GM18502 (cell line): ENCODE data around the gene KRTAP12-1.
"Not testable (repeated sequence)": the region's sequence is repeated elsewhere in the genome, so short reads cannot be mapped to it uniquely, and the experiment has no call there.

Source experiments
- ATAC-seq: cut with Tn5 transposase; IDR thresholded peaks from one replicate; pipeline ENCODE4 v1.9.1; 2021; ENCODE audit warnings: mild to moderate bottlenecking; ENCODE audit not compliant: unreplicated experiment, poor library complexity

KRTAP12-1 gene

DNA sequence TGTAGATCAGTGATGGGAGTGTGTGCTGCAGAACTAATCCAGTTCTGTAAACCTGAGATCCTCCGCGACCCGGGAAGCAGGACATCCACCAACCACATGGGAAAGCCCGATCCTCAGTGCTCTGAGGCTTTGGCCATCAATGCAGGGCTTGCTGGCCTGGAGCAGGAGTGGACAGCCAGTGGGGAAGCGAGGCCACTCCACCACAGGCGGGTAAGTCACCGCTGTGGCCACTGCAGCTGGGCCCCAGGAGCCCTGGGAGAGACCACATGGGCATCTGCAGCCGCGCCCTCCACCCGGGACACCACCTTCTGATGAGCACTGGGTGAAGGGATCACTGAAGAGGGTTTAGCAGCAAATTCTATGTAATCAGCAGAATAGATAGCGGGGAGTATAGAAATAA lies 811 bp downstream of the KRTAP12-1 start:
- no peak for ATAC-seq

DNA sequence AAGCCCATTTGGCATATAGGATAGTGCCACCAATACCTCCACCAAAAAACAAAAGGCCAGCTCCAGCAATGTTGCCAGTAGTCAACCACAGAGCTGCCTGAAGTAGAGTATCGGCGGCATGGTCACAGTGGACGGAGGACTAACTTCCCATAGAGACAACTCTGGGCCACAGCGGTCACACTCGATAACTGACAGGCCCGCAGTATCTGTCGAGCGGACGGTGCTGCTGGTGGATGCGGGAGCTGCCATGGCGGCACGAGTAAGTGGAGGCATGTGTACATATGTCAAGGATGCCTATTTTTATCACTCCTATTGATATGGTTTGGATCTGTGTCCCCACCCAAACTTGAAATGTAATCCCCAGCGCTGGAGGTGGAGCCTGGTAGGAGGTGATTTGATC lies 4.1 kb downstream of the KRTAP12-1 start:
- no peak for ATAC-seq

DNA sequence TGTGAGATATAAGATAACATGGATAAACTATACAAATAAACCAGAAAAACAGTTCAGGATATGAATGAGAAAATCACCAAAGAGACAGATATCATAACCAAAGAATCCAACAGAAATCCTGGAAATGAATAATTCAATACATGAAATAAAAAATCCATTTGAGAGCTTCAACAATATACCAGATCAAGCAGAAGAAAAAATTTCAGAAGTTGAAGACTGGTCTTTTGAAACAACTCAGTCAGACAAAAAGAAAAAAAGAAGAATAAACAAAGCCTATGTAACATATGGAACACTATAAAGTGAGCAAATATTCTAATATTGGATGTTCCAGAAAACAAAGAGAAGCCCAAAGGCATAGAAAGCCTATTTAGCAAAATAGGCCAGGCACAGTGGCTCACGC lies 10.1 kb downstream of the KRTAP12-1 start:
- no peak for ATAC-seq

DNA sequence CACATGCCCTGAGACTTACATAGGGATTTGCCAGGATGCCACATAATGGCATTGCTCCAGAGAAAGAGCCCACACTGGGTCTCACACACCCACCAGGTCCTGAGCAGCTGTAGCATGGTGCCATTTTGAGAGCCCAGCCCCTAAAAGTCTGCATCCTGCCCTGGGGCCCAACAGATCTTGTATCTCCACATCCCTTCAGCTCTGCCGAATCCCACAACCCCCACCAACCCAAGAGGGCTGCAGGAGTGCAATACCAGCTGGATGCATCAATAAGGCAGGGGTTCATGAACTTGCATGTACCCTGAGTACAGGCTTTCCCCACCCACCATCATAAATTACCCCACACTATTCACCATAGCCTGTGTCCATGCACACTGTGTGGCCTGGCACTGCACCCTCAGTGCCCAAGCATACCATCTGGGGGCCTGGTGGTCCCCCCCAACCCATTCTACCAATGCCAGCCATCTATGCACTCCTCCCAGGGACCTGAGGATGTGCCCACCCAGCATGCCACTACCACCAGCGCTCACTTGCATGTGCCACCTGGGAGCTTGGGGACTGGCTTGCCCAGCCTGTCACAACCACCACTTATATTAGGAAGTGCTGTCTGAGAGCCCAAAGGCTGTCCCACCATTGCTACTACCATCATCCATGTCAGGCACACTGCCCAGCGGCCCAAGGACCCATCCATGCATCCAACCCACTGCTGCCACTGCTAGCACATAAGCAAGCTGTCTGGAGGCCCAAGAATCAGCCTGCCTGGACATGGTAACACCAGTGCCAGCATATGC lies 11.1 kb downstream of the KRTAP12-1 start:
- no peak for ATAC-seq

DNA sequence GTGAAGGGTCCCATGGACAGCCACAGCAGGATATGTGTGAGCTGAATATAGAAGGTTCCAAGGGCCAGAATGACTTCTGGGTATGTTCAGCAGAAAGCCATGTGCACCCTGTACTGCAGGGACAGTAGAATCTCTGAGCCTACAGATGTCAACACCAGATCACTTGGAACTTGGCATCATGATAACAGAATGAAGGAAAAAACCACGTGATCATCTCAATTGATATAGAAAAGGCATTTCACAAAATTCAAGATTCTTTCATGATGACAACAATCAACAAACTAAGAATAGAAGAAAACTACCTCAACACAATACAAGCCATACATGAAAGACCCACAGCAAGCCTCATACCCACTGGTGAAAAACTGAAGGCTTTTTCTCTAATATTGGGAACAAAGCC lies 14.4 kb downstream of the KRTAP12-1 start:
- no peak for ATAC-seq

DNA sequence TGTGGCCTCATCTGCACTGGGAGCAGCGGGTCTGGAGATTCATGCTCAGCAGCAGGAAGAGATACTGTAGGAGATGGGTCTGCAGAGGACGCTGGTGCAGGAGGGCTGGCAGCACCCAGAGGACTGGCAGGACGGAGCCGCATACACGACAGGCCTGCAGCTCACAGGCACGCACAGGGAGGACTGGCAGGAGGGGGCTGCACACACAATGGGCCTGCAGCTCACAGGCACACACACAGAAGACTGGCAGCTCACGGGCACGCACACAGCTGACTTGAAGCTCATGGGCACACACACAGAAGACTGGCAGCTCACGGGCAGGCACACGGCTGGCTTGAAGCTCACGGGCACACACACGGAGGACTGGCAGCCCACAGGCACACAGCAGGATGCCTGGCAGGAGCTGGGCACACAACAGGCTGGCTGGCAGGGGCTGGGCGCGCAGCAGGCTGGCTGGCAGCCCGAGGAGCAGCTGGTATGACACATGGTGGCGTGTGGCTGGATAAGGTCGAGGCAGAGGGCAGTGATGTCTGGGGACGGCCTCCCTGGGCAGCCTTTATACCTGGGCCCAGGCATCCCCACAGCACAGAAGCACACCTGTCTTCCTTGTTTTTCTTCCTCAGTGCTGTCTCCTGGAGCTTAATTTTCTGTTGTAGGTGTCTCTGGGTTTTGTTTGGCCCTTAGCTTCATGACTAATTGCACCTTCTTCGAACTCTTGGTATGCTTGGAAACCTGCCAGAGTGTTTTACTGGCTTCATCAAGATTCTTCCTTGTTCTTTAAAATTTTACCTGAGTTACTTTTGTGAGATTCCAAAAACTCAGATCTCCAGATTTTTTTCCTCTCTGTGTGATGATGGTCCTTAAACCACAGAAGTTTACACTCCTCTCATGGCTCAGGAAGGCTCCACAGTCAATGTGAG lies 15.3 kb downstream of the KRTAP12-1 start, which contains the start of gene KRTAP12-2:
TSS of gene KRTAP12-2 (minus strand) at position 527 of the 920 bp plus-strand sequence. CDS start at position 486, 41 bp downstream.
- ATAC-seq: no peak

DNA sequence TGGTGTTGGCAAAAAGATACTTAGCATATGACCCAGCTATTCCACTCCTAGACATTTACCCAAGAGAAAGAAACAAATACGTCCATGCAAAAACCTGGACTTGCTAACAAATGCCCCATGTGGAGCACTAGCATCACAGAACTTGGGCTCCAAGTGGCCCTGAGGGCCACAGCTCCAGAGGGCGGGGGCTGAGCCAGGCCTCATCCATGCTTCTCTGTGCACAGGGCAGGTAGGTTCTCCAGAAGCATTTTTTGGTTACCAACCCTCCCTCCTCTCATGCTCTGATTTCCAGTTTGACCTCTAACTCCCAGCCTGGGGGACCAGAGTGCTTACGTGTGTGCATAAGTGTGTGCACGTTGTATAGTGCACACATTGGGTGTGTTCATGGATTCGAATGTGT lies 17.3 kb downstream of the KRTAP12-1 start:
- no peak for ATAC-seq

DNA sequence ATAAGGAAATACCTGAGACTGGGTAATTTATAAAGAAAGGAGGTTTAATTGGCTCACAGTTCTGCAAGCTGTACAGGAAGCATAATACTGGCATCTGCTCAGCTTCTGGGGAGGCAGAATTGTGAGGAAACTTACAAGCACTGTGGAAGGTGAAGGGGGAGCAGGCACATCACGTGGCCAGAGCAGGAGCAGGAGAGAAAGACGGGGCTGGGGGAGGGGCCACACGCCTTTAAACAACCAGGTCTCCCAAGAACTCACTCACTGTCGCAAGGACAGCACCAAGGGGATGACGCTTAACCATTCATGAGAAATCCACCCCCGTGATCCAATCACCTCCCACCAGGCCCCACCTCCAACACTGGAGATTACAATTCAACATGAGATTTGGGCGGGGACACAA lies 20.4 kb downstream of the KRTAP12-1 start:
- not testable (repeated sequence) for ATAC-seq

DNA sequence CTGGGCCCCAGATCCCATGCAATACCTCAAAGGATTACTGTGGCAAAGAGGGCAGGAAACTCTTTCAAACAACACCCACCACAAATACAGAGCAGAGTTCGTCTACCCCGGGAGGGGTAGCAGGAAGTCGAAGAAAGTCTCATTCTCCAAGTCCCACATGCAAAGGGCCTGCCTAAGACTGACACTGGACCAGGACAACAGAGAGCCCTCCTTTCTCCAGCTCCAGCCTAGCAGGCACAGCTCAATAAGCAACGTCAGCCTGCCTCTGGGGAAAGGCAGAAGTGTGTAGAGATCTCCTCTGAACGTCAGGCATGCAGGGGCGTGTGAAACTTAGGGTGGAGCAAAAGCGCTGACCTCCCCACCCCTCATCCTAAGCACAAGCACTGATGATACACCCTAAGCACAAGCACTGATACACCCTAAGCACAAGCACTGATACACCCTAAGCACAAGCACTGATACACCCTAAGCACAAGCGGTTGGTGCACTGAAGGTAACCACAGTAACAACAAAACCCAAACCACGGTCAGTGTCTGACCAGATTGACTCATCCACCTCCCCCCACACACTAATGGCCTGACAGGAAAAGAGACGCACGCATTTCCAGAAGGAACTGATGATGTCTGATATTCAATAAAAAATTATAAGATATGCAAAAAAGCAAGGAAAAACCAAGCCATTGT lies 22.9 kb downstream of the KRTAP12-1 start:
- ATAC-seq: no peak

DNA sequence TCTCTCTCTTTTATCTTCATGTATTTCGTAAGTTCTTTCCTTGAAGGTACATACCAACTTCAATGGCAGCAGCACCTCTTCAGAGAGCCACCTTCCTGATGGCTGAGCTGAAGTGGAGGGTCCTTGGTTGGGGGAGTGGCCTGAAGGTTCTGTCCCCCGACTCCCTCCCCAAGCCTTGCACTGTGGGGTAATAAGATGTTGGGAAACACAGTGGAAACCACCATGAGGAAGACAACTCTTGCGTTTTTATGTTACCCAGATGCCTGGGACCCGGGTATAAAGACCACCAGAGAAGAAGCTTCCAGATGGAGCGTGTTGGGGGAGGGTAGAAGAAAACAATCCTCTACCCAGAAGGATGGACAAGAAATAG lies 23.4 kb downstream of the KRTAP12-1 start:
- ATAC-seq: no peak

DNA sequence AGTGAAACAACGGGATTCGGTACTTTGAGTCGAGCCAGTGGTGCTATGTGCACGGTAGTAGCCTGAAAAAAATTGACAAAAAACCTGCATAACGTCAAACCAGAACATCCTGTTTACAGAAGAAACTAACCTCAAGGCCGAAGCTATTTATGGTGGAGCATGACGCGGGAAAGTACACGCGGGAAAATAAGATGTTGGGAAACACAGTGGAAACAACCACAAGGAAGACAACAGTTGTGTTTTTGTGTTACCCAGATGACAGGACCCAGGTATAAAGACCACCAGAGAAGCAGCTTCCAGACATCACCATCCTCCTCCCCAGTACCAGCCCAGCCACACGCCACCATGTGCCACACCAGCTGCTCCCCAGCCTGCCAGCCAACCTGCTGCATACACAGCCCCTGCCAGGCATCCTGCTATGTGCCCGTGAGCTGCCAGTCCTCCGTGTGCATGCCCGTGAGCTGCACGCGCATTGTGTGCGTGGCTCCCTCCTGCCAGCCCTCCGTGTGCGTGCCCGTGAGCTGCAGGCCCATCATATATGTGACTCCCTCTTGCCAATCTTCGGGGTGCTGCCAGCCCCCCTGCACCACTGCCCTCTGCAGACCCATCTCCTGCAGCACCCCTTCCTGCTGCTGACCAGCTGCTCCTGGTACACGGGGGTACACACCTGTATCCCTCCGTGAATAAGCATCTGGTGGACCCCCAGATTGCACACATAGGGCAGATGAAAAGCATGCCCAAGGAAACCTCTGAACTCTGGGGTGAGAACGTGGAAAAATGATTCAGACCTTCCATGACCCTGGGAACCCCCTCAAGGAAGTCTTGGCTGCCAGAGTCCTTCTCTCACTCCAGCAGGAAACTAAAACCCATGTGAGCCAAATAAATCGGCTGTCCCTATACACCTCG lies 24.1 kb downstream of the KRTAP12-1 start, which contains the start of gene KRTAP12-3:
TSS of gene KRTAP12-3 (plus strand) at position 298 of the 906 bp plus-strand sequence. CDS start at position 346, 48 bp downstream.
- no peak for ATAC-seq

DNA sequence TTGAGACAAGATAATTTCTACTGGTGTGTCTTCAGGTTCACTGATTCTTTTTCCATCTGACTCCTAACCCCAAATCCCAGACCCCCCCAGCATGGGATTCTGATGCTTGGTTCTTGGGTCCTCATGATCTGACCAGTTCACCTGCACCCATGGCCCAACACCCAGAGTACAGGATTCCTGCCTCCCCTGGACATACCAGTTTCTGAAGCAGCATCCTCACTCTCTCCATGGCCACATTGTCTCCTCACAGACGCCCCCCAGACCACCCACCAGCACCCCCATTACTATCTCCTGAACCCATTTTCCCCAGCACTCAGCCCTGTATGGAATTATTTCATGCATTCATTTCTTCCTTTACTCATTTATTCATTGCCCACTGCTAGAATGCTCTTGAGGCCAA lies 25.1 kb downstream of the KRTAP12-1 start:
- no peak for ATAC-seq

DNA sequence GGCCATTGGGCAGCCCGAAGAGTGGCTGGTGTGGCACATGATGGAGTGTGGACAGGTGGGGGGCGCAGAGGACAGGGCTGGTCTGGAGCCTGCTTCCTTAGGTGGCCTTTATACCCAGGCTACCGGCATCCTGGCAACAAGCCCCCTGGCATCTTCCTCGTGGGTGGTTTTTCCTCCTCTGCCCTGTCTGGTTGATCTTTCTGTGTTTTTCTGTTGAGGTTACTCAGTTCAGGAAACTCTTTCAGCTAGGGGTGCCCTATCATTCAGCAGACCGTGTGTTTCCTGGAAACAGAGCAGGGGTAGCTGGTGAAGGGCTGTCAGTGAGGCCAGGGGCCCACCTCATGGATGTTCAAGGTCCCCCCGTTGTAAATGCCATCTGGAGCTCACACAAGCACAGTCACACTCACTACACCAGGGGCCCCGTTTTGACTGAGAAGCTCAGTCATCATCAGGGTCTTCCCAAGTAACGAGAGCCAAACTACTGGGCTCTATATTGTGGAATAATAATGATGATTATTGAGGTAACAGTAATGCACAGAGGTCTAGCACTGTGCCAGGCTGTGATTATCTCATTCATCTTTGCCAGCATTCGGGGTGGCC lies 27.3 kb downstream of the KRTAP12-1 start, which contains the start of gene KRTAP12-4:
TSS of gene KRTAP12-4 (minus strand) at position 84 of the 600 bp plus-strand sequence. CDS start at position 39, 45 bp downstream.
- no peak for ATAC-seq

DNA sequence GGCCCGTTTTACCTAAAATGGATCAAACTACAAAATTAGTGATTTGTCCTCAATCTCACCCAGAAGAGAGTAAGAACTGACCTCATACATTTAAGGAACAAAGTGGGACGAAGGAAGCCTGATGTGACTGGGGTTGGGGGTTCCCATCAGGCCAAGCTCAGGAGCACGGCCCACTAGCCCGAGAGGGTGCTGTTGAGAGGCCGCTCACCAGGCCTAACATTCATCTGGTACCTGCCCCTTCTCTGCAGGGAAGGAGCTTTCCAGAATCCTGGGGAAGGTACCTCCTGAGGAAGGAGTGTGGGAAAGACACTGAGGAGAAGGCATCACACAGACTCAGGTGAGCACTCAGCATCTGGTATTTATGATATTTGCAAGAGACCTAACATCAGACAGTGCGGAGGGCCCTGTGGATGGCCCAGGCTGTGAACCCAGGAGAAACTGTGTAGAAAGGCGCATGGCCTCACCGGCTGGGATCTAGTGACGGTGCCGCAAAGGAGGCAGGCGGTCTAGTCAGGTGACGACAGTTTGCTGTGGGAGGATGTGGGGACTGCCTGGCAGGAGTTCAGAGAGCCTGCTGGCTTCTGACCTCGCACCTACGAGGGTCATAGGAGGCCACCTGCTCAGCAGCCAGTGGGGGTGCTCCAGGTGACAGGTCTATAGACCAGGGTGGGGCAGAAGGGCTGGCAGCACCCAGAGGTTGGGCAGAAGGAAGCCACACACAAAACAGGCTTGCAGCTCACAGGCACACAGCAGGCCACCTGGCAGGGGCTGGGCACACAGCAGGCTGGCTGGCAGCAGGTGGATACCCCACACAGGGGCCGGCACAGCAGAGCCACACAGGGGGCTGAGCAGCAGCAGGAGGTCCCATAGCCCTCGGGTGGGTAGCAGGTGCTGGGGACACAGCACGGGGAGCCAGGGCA lies 28.0 kb downstream of the KRTAP12-1 start:
- ATAC-seq: no peak

DNA sequence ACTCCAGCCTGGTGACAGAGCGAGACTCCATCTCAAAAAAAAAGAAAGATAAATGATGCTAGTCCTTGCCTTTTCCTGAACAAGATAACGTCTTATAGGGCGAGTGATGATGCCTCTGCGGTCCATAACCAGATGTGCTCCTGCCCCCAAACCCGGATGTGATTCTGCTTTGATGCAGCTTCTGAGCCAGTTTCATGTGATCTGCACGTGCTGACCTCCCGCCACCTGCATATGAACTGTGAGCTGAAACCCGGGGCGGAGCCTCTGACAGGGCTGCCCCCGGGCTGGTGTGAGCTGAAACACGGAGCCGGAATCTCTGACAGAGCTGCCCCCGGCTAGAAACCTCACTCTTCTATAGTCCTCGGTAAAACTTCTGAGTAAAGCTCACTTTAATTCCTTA lies 28.8 kb downstream of the KRTAP12-1 start:
- no peak for ATAC-seq

DNA sequence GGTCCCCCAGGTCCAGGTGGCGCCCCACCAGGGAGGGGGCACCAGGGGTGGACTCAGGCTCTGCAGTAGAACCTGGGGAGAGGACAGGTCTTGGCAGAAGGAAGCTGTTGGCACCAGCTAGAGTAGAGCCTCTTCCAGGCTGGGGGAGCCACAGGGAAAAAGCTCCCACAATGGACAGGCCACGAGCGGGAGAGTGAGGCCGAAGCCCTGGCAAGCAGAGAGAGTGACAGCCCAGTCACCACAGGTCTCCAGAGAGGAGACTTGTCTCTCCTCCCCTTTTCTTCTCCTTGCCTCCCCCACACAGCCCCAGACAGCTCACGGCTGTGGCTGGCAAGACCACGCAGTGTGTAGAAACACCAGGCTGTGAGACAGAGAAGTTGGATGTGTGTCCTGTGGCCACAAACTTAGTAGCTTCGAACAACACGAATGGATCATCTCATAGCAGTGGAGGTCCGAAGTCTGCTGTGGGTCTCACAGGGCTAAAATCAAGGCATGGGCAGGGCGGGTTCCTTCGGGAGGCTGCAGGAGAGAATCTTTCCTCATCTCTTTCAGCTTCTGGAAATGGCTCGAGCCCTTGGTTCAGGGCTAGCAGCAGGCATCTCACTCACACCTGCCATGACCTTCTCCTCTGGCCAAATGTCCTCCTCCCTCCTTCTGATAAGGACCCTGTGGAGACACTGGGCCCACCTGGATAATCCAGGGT lies 30.8 kb downstream of the KRTAP12-1 start:
- ATAC-seq: no peak

DNA sequence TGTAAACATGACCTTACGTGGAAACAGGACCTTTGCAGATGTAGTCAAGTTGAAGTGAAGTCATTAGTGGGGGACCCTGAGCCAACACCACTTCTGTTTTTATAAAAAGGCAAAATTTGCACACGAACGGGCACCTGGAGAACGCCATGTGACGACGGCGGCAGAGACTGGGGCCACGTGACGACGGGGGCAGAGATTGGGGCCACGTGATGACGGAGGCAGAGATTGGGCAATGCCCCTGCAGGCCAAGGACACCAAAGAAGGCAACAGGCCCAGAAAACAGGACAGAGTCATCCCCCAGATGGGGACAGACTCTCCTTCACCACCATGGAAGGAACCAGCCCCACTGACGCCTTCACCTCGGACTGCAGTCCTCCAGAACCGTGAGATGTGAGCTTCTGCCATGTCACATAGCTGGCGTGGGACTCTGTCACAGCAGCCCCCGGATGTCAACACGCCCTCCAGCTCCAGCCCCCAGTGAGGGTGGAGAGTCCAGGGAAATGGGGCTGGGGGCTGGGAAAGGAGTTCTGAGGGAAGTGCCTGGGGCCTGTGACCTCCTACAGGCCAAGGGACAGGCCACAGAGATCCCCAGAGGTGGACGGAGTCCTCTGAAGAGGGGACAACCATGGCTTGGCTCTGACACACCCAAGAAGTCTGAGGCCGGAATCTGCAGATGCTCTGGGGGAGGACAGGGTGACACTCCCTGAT lies 31.5 kb downstream of the KRTAP12-1 start:
- no peak for ATAC-seq
